ENCODE results near the gene SOD3.
A peak's percentile ranks its signal among the peaks of the same experiment; 100 is the strongest.

Gene SOD3

DNA sequence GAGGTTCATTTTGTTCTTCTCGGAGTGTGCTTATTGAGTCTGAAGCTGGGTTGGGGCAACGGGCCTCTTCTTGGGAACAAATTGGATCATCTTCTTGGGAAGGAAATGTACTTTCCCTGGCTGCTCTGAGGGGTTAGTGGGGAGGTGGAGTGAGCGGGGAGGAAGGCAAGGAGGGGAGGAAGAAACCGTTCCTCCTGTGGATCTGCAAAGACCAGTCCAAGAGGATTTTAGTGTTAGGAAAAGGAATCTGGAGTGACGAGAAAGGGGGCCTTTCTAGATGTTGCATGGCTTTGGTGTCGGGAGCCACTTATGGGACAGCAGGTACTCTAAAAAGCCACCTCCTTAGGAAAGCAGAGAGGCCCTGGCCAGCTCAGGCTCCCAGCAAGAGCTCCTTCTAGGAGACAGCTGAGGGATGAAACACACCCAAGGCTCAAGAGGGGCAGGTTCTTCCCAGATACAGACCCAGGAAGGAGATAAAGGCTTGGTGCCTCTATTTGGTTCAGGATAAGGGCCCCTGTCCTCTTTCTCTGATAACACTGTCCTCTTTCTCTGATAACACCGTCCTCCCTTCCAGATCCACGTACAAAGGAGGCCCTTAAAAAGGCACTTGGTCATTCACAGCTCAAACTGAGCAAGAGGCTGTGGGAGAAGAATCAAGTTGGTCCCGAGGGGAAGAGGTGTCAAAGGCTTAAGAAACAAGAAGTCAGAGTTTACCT lies 451 bp downstream of the SOD3 start:
- Histone ChIP-seq H3K36me3 (ENCODE audit: control insufficient read depth, low read depth, low read length) (no peaks in the 10 kb centered on the region), H3K27me3 (ENCODE audit: control insufficient read depth, insufficient read depth, low read length) (peaks cover 59% of the 10 kb centered on the region), H3K27ac (ENCODE audit: low read length) (no peak overlapping the region), H3K4me3 (ENCODE audit: low read length) (peak overlapping the region; percentile 46), H3K9me3 (ENCODE audit: control insufficient read depth, low read depth, low read length) (no peaks in the 10 kb centered on the region), H3K4me1 (ENCODE audit: control insufficient read depth, low read depth, low read length) (peaks cover 8% of the 10 kb centered on the region), H3K9ac (ENCODE audit: low read length) (no peak overlapping the region)

- Histone ChIP-seq H3K27me3 (ENCODE audit: control insufficient read depth, insufficient read depth, low read length) (peaks cover 67% of the 10 kb centered on the region), H3K36me3 (ENCODE audit: control insufficient read depth, low read depth, low read length) (no peaks in the 10 kb centered on the region), H3K9me3 (ENCODE audit: control insufficient read depth, low read depth, low read length) (no peaks in the 10 kb centered on the region), H3K9ac (ENCODE audit: low read length) (no peak overlapping the region), H3K4me1 (ENCODE audit: control insufficient read depth, low read depth, low read length) (peaks cover 13% of the 10 kb centered on the region), H3K27ac (ENCODE audit: low read length) (no peak overlapping the region), H3K4me3 (ENCODE audit: low read length) (no peak overlapping the region)
Observed at GRCh38 chr4:24796620-24797019, 1.2 kb downstream of the SOD3 start.

DNA sequence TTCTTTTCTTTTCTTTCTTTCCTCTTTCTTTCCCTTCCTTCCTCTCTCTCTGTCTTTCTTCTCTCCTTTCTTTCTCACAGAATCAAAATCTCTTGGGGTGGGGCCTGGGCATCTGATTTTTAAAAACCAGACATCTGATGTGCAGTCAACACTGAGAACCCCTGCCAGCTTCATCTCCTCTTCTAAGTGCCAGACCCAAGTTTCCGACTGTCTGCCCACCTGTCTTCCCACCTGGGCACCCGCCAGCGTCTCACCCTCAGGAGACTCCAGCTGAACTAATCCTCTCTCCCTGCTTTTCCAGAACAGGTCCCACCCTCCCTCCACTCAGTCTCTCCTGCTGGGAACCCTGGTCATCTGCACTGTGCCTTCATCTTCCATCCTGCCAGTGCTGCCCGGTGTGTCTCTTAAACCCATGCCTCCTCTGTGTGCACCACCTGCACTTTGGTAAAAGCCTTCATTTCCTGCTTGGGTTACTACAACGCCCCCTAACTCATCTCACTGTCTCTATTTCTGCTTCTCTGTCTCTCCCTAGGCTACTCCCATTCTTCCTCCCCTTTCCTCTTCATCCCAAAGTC lies 2.8 kb downstream of the SOD3 start:
- H3K36me3 ChIP-seq (ENCODE audit: control insufficient read depth, low read depth, low read length): no peaks in the 10 kb centered on the region
- no peak overlapping the region for H3K27ac ChIP-seq (ENCODE audit: low read length)
- H3K4me3 ChIP-seq (ENCODE audit: low read length): no peak overlapping the region
- no peaks in the 10 kb centered on the region for H3K9me3 ChIP-seq (ENCODE audit: control insufficient read depth, low read depth, low read length)
- peaks cover 69% of the 10 kb centered on the region for H3K27me3 ChIP-seq (ENCODE audit: control insufficient read depth, insufficient read depth, low read length)
- H3K9ac ChIP-seq (ENCODE audit: low read length): no peak overlapping the region
- H3K4me1 ChIP-seq (ENCODE audit: control insufficient read depth, low read depth, low read length): peaks cover 13% of the 10 kb centered on the region

DNA sequence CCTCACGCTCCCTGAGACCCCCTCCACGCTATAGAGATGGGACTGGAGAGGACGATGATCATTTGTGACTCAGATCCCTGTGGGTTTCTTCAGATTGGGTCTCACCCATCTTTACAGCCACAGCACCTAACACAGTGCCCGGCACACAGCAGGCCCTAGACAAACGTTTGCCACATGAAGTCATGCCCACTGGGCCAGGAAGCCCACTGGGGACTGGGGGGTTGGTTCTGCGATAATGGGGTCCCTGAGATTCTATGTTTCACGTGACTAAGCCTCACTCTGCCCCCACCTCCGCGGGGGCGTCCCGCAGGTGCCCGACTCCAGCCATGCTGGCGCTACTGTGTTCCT lies 3.8 kb downstream of the SOD3 start:
- Histone ChIP-seq H3K9me3 (ENCODE audit: control insufficient read depth, low read depth, low read length) (no peaks in the 10 kb centered on the region), H3K4me1 (ENCODE audit: control insufficient read depth, low read depth, low read length) (peaks cover 13% of the 10 kb centered on the region), H3K4me3 (ENCODE audit: low read length) (no peak overlapping the region), H3K27ac (ENCODE audit: low read length) (no peak overlapping the region), H3K27me3 (ENCODE audit: control insufficient read depth, insufficient read depth, low read length) (peaks cover 68% of the 10 kb centered on the region), H3K9ac (ENCODE audit: low read length) (no peak overlapping the region), H3K36me3 (ENCODE audit: control insufficient read depth, low read depth, low read length) (no peaks in the 10 kb centered on the region)

GRCh38 chr4:24799544-24800324 lies 4.4 kb downstream of the SOD3 start:
- Histone ChIP-seq H3K9ac (ENCODE audit: low read length) (no peak overlapping the region), H3K27me3 (ENCODE audit: control insufficient read depth, insufficient read depth, low read length) (peaks cover 62% of the 10 kb centered on the region), H3K27ac (ENCODE audit: low read length) (no peak overlapping the region)

DNA sequence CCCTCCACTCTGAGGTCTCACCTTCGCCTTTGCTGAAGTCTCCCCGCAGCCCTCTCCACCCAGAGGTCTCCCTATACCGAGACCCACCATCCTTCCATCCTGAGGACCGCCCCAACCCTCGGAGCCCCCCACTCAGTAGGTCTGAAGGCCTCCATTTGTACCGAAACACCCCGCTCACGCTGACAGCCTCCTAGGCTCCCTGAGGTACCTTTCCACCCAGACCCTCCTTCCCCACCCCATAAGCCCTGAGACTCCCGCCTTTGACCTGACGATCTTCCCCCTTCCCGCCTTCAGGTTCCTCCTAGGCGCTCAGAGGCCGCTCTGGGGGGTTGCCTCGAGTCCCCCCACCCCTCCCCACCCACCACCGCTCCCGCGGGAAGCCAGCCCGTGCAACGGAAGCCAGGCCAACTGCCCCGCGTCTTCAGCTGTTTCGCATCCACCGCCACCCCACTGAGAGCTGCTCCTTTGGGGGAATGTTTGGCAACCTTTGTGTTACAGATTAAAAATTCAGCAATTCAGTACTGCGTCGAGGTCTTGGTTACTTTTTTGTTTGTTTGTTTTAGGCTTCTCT lies 5.0 kb downstream of the SOD3 start:
- peak overlapping the region; percentile 48 for H3K4me3 ChIP-seq (ENCODE audit: low read length)
- H3K4me1 ChIP-seq (ENCODE audit: control insufficient read depth, low read depth, low read length): peaks cover 13% of the 10 kb centered on the region
- H3K9ac ChIP-seq (ENCODE audit: low read length): no peak overlapping the region
- H3K27me3 ChIP-seq (ENCODE audit: control insufficient read depth, insufficient read depth, low read length): peaks cover 59% of the 10 kb centered on the region
- no peaks in the 10 kb centered on the region for H3K36me3 ChIP-seq (ENCODE audit: control insufficient read depth, low read depth, low read length)
- H3K27ac ChIP-seq (ENCODE audit: low read length): no peak overlapping the region
- no peaks in the 10 kb centered on the region for H3K9me3 ChIP-seq (ENCODE audit: control insufficient read depth, low read depth, low read length)

More at GRCh38 chr4:24799544-24800324, 4.4 kb downstream of the SOD3 start:
- H3K36me3 ChIP-seq (ENCODE audit: control insufficient read depth, low read depth, low read length): no peaks in the 10 kb centered on the region
- peaks cover 13% of the 10 kb centered on the region for H3K4me1 ChIP-seq (ENCODE audit: control insufficient read depth, low read depth, low read length)
- peak overlapping the region; percentile 48 for H3K4me3 ChIP-seq (ENCODE audit: low read length)
- H3K9me3 ChIP-seq (ENCODE audit: control insufficient read depth, low read depth, low read length): no peaks in the 10 kb centered on the region

DNA sequence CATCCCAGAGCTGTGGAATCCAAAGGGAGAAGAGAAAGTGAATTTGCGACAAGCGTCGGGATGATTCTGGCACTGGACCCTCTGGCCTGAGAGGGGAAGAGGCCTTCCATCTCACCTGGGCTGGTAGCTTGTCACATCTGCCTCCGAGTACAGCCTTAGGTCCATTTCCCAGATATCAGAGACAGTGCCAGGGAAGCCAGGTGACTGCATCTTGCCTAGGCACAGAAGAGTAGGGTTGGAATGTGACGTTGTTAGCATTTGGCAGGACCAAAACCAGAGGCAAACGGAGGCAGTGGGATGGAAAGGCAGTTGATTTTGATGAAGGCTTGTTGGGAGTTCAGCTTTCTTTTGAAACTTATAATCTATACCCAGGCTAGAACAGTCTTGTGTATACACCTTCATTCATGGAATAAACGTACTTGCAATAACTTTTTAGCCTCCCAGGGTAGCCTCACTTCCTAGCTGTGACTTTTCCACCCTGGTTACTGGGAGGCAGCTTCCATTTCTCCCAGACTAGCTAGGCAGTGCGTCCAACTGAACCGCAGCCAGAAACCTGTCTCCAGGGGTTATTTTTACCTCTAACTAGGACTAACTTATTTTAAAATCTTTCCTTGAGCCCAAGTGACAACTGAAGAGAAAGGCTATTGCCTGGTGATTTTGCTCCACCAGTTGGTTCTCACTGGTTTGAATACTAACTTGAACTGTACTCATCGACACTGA lies 5.9 kb downstream of the SOD3 start:
- Histone ChIP-seq H3K27me3 (ENCODE audit: control insufficient read depth, insufficient read depth, low read length) (peaks cover 52% of the 10 kb centered on the region), H3K9me3 (ENCODE audit: control insufficient read depth, low read depth, low read length) (no peaks in the 10 kb centered on the region), H3K4me3 (ENCODE audit: low read length) (no peak overlapping the region), H3K4me1 (ENCODE audit: control insufficient read depth, low read depth, low read length) (peaks cover 12% of the 10 kb centered on the region), H3K27ac (ENCODE audit: low read length) (no peak overlapping the region), H3K9ac (ENCODE audit: low read length) (no peak overlapping the region), H3K36me3 (ENCODE audit: control insufficient read depth, low read depth, low read length) (no peaks in the 10 kb centered on the region)

DNA sequence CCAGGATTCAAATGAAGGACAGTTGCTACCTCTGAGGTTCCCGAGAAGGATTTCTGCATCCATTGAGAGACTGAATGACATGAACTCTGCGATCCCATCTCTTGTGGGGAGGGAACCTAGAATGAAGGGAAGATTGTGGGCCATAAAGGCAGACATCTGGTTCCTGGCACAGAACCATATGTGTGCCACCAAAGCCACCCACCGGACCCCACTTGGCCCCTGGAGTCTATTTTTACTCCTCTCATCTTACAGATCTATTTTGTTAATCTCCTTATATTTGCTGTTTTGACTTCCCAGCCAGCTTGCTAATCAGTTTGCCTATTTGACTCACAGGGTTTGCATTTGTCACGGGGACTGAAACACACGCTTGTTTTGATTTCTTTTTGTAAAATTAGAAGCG lies 7.3 kb downstream of the SOD3 start:
- Histone ChIP-seq H3K36me3 (ENCODE audit: control insufficient read depth, low read depth, low read length) (no peaks in the 10 kb centered on the region), H3K27me3 (ENCODE audit: control insufficient read depth, insufficient read depth, low read length) (peaks cover 41% of the 10 kb centered on the region), H3K9me3 (ENCODE audit: control insufficient read depth, low read depth, low read length) (no peaks in the 10 kb centered on the region), H3K4me3 (ENCODE audit: low read length) (no peak overlapping the region), H3K4me1 (ENCODE audit: control insufficient read depth, low read depth, low read length) (peaks cover 12% of the 10 kb centered on the region), H3K27ac (ENCODE audit: low read length) (no peak overlapping the region), H3K9ac (ENCODE audit: low read length) (no peak overlapping the region)

DNA sequence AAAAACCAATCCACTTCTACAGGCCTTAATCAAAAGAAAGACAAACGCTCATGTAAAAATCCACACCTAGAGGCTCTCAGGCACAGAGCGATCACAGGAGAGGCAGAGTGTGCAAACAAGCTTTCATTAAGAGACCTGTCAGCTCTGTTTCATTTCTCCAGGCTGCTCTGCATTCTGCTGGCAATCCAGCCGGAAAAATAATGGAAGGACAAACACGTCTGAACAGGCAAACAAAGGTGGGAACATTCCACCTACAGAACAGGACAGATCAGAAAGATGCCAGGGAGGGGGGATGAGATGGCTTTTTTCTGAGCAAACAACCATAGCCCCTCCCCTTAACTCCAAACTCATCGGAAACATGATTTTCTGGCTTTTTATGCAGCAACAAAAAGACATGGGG lies 9.7 kb downstream of the SOD3 start:
- H3K9ac ChIP-seq (ENCODE audit: low read length): no peak overlapping the region
- no peak overlapping the region for H3K27ac ChIP-seq (ENCODE audit: low read length)
- no peak overlapping the region for H3K4me3 ChIP-seq (ENCODE audit: low read length)
- H3K4me1 ChIP-seq (ENCODE audit: control insufficient read depth, low read depth, low read length): peaks cover 12% of the 10 kb centered on the region
- H3K9me3 ChIP-seq (ENCODE audit: control insufficient read depth, low read depth, low read length): no peaks in the 10 kb centered on the region
- no peaks in the 10 kb centered on the region for H3K36me3 ChIP-seq (ENCODE audit: control insufficient read depth, low read depth, low read length)
- peaks cover 17% of the 10 kb centered on the region for H3K27me3 ChIP-seq (ENCODE audit: control insufficient read depth, insufficient read depth, low read length)

- Histone ChIP-seq H3K27me3 (ENCODE audit: control insufficient read depth, insufficient read depth, low read length) (peaks cover 12% of the 10 kb centered on the region), H3K4me1 (ENCODE audit: control insufficient read depth, low read depth, low read length) (peaks cover 12% of the 10 kb centered on the region), H3K4me3 (ENCODE audit: low read length) (no peak overlapping the region), H3K36me3 (ENCODE audit: control insufficient read depth, low read depth, low read length) (no peaks in the 10 kb centered on the region), H3K9me3 (ENCODE audit: control insufficient read depth, low read depth, low read length) (no peaks in the 10 kb centered on the region), H3K27ac (ENCODE audit: low read length) (no peak overlapping the region), H3K9ac (ENCODE audit: low read length) (no peak overlapping the region)
Observed at GRCh38 chr4:24805566-24805965, 10.2 kb downstream of the SOD3 start.

Data from iPS-18a (cell line).